Stomach (tissue), 4 donors: Measurements from ENCODE around the gene OR52W1.

Experiments used
- CTCF ChIP-seq, 7 experiments: fragments of 450-650 bp in 4 of 7; fragments of 200-600 bp in 3 of 7; sonication (generic) in 3 of 7; IDR thresholded peaks; one replicate each; pipeline ENCODE4 v1.5.1; 2016 to 2019; ENCODE audit warnings: antibody characterized with exemption in 7 of 7, control low read depth in 2 of 7, mild to moderate bottlenecking in 1 of 7
- POLR2A ChIP-seq, 4 donors: fragments of 450-650 bp; IDR thresholded peaks; one replicate each; pipeline ENCODE4 v1.6.1; 2016; ENCODE audit warnings: antibody characterized with exemption in 4 of 4, control low read depth in 2 of 4, mild to moderate bottlenecking in 1 of 4, moderate library complexity in 1 of 4

GRCh38 chr11:6206456-6207180 is 7.6 kb downstream of the OR52W1 start:
- TF ChIP-seq CTCF (IDR thresholded peaks at IDR 0.05), result no peak
- TF ChIP-seq POLR2A (IDR thresholded peaks at IDR 0.05), result no peak
